RWPE2 (cell line): Measurements from ENCODE around the gene ATAD3B.
"Not testable (repeated sequence)": the region's sequence is repeated elsewhere in the genome, so short reads cannot be mapped to it uniquely, and the experiment has no call there.

Experiments
- ATAC-seq: fragments of 200-7000 bp; cut with Tn5 transposase; 3 replicates; pipeline ENCODE4 v1.9.1; 2021; ENCODE audit warnings: low read depth
- DNase-seq: peaks from one replicate; pipeline ENCODE4 v3.0.0-alpha.2; 2020; ENCODE audit warnings: low spot score
- H3K27ac ChIP-seq: fragments of 450-650 bp; 2 replicates; pipeline ENCODE4 v1.5.1; 2017; ENCODE audit warnings: mild to moderate bottlenecking; ENCODE audit not compliant: poor library complexity, severe bottlenecking
- H3K27me3 ChIP-seq: fragments of 250-450 bp; sonication (Bioruptor Pico); 2 replicates; pipeline ENCODE4 v1.5.1; 2021; ENCODE audit warnings: mild to moderate bottlenecking, moderate library complexity; ENCODE audit not compliant: insufficient read depth, poor library complexity, severe bottlenecking
- H3K36me3 ChIP-seq: fragments of 250-450 bp; sonication (Bioruptor Pico); 2 replicates; pipeline ENCODE4 v1.5.1; 2020; ENCODE audit warnings: low read depth, mild to moderate bottlenecking, moderate library complexity
- H3K4me1 ChIP-seq: fragments of 250-450 bp; sonication (Bioruptor Pico); 2 replicates; pipeline ENCODE4 v1.5.1; 2021; ENCODE audit warnings: mild to moderate bottlenecking, moderate library complexity; ENCODE audit not compliant: insufficient read depth, poor library complexity, severe bottlenecking
- H3K4me3 ChIP-seq: fragments of 250-450 bp; sonication (Bioruptor Pico); 2 replicates; pipeline ENCODE4 v1.5.1; 2021; ENCODE audit warnings: mild to moderate bottlenecking, moderate library complexity; ENCODE audit not compliant: severe bottlenecking
- H3K9me3 ChIP-seq: fragments of 250-450 bp; sonication (Bioruptor Pico); 2 replicates; pipeline ENCODE4 v1.5.1; 2021; ENCODE audit warnings: mild to moderate bottlenecking, moderate library complexity; ENCODE audit not compliant: severe bottlenecking
- CTCF ChIP-seq: fragments of 450-650 bp; IDR thresholded peaks from one replicate; pipeline ENCODE4 v1.5.1; 2017; ENCODE audit warnings: mild to moderate bottlenecking, moderate library complexity; ENCODE audit not compliant: poor library complexity, severe bottlenecking

ATAD3B gene

GRCh38 chr1:1482856-1483255, 11.3 kb downstream of the ATAD3B start:
- TF ChIP-seq CTCF = no peak
- Histone ChIP-seq H3K4me1 (no peaks in the 10 kb centered on the region), H3K27me3 (no peaks in the 10 kb centered on the region), H3K27ac (no peak overlapping the region), H3K9me3 (no peaks in the 10 kb centered on the region), H3K36me3 (peaks cover 42% of the 10 kb centered on the region), H3K4me3 (no peak overlapping the region)
- DNase-seq (no peak), ATAC-seq (no peak)

- Histone ChIP-seq H3K36me3 (peaks cover 45% of the 10 kb centered on the region), H3K4me3 (no peak overlapping the region), H3K27me3 (no peaks in the 10 kb centered on the region), H3K4me1 (no peaks in the 10 kb centered on the region), H3K9me3 (no peaks in the 10 kb centered on the region), H3K27ac (no peak overlapping the region)
- no peak for DNase-seq
- TF ChIP-seq CTCF = no peak
- ATAC-seq = no peak
Observed at GRCh38 chr1:1483714-1484113, 12.1 kb downstream of the ATAD3B start.

GRCh38 chr1:1484976-1485750, 13.6 kb downstream of the ATAD3B start:
- H3K36me3 ChIP-seq = peaks cover 58% of the 10 kb centered on the region
- H3K4me3 ChIP-seq, H3K27me3 ChIP-seq, H3K27ac ChIP-seq, H3K9me3 ChIP-seq, DNase-seq, ATAC-seq, H3K4me1 ChIP-seq: not testable (repeated sequence)

- DNase-seq, H3K27me3 ChIP-seq, H3K4me1 ChIP-seq, ATAC-seq, H3K27ac ChIP-seq, H3K4me3 ChIP-seq, H3K9me3 ChIP-seq: not testable (repeated sequence)
- H3K36me3 ChIP-seq = peaks cover 61% of the 10 kb centered on the region
Observed at GRCh38 chr1:1485755-1486317, 14.3 kb downstream of the ATAD3B start.

GRCh38 chr1:1487701-1488100, 16.1 kb downstream of the ATAD3B start:
- TF ChIP-seq CTCF = no peak
- peaks cover 73% of the 10 kb centered on the region for H3K36me3 ChIP-seq

GRCh38 chr1:1489231-1489630, 17.7 kb downstream of the ATAD3B start:
- H3K27ac ChIP-seq = no peak overlapping the region
- H3K36me3 ChIP-seq = peaks cover 71% of the 10 kb centered on the region
- no peaks in the 10 kb centered on the region for H3K27me3 ChIP-seq
- TF ChIP-seq CTCF = no peak
- ATAC-seq = no peak
- no peaks in the 10 kb centered on the region for H3K4me1 ChIP-seq
- no peak for DNase-seq
- no peak overlapping the region for H3K4me3 ChIP-seq
- H3K9me3 ChIP-seq = no peaks in the 10 kb centered on the region

More at GRCh38 chr1:1487701-1488100, 16.1 kb downstream of the ATAD3B start:
- Histone ChIP-seq H3K27ac (no peak overlapping the region), H3K4me3 (no peak overlapping the region), H3K9me3 (no peaks in the 10 kb centered on the region), H3K4me1 (no peaks in the 10 kb centered on the region), H3K27me3 (no peaks in the 10 kb centered on the region)
- DNase-seq (no peak), ATAC-seq (no peak)
